ENCODE data around the gene CDH5.

CDH5 gene

DNA sequence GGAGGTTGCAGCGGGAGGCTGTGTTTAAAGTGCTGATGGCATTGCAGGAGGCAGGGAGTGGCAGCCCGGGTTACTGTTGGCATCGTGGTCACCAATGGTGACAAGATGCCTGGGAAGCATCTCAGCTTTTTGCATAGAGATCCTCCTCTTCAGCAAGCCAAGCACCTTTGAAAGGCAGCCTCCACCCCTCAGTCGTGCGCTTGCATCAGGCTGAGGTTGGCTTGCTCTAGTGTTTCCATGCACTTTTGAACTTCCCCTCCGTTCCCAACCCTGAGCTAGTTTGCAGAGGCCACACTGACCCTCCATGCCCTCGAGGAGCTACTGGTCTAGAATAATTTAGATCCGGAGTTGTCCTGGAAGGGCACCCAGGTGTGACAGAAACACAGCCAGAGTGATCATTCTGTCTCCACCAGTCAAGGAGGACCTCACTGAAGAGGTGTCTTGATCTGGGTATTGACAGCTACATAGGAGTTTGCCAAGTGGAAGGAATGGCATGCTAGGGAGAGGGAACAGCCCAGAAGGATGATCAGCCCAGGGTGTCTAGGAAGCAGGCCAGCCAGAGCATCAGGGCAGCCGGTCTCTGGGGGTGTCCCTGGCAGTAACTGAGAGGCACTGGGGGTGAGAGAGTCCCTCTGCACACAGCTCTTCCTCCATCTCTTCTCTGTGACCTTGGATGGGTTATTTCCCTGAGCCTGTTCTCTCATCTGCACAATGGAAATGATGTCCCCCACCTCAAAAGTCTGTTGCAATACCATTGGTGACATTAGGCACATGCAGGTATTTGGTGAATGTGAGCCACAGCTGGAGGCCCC lies 68.3 kb downstream of the CDH5 start:
- H3K4me1 ChIP-seq (ENCODE audit: insufficient read depth, poor library complexity, severe bottlenecking): peaks cover 3% of the 10 kb centered on the region
- H3K9me3 ChIP-seq (ENCODE audit: severe bottlenecking): no peaks in the 10 kb centered on the region
- DNase-seq (ENCODE audit: low spot score) (peak; percentile 32), ATAC-seq (ENCODE audit: low read depth) (no peak)
- H3K27ac ChIP-seq (ENCODE audit: poor library complexity, severe bottlenecking): no peak overlapping the region
- no peak overlapping the region for H3K4me3 ChIP-seq (ENCODE audit: severe bottlenecking)
- H3K36me3 ChIP-seq (ENCODE audit: low read depth): no peaks in the 10 kb centered on the region
- TF ChIP-seq, protein P1, sequence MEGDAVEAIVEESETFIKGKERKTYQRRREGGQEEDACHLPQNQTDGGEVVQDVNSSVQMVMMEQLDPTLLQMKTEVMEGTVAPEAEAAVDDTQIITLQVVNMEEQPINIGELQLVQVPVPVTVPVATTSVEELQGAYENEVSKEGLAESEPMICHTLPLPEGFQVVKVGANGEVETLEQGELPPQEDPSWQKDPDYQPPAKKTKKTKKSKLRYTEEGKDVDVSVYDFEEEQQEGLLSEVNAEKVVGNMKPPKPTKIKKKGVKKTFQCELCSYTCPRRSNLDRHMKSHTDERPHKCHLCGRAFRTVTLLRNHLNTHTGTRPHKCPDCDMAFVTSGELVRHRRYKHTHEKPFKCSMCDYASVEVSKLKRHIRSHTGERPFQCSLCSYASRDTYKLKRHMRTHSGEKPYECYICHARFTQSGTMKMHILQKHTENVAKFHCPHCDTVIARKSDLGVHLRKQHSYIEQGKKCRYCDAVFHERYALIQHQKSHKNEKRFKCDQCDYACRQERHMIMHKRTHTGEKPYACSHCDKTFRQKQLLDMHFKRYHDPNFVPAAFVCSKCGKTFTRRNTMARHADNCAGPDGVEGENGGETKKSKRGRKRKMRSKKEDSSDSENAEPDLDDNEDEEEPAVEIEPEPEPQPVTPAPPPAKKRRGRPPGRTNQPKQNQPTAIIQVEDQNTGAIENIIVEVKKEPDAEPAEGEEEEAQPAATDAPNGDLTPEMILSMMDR (IDR thresholded peaks at IDR 0.05; ENCODE audit: poor library complexity, severe bottlenecking): no peak
- H3K27me3 ChIP-seq (ENCODE audit: insufficient read depth, poor library complexity, severe bottlenecking): no peaks in the 10 kb centered on the region

DNA sequence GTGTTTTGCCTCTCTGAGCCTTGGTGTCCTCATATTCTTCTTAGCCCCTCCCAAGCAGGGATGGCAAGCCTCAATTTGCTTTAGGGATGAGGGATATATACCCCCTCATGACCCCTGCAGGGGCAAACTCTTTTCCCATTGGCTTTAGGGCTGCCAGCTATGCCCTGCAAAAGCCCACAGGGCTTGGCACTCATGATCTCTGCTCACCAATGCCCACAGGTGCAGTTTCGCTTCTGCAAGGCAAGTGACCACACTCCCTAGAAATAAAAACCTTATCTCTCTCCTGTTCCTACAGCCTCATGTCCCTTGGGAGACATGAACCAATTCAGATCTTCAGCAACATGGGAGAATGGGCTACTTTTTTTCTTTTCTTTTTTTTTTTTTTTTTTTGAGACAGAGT lies 69.4 kb downstream of the CDH5 start:
- TF ChIP-seq, protein P1 (IDR thresholded peaks at IDR 0.05; ENCODE audit: poor library complexity, severe bottlenecking): no peak
- no peak for DNase-seq (ENCODE audit: low spot score)
- no peak for ATAC-seq (ENCODE audit: low read depth)
- Histone ChIP-seq H3K36me3 (ENCODE audit: low read depth) (no peaks in the 10 kb centered on the region), H3K9me3 (ENCODE audit: severe bottlenecking) (no peaks in the 10 kb centered on the region), H3K4me3 (ENCODE audit: severe bottlenecking) (no peak overlapping the region), H3K4me1 (ENCODE audit: insufficient read depth, poor library complexity, severe bottlenecking) (peaks cover 3% of the 10 kb centered on the region), H3K27me3 (ENCODE audit: insufficient read depth, poor library complexity, severe bottlenecking) (no peaks in the 10 kb centered on the region), H3K27ac (ENCODE audit: poor library complexity, severe bottlenecking) (no peak overlapping the region)

DNA sequence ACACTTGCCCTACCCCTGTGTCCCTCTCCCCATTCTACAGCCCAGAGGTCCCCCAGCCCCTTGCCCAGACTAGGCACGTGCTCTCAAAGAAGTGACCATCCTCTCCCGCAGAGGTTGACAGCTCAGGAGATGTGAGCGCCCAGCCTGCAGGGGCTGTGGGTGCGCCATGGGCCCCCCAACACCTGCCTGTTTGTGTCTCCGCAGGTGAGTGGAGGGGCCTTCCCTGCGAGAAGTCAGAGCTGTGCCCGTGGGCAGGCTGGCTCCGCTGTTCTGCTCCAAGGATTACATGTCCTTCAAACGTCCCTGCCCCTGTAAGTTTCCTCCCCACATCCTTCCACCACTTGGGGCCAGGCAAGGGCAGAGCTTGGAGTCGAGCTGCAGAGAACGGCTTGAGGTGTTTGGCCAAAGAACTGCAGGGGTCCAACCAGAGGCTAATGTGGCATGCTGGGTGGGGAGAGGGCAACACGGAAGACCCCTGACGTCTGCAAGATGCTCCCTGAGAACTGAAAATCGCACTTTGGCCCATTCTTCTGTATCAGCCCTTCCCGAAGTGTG lies 71.0 kb downstream of the CDH5 start:
- no peak overlapping the region for H3K4me3 ChIP-seq (ENCODE audit: severe bottlenecking)
- no peak for ATAC-seq (ENCODE audit: low read depth)
- H3K27me3 ChIP-seq (ENCODE audit: insufficient read depth, poor library complexity, severe bottlenecking): no peaks in the 10 kb centered on the region
- no peaks in the 10 kb centered on the region for H3K36me3 ChIP-seq (ENCODE audit: low read depth)
- H3K4me1 ChIP-seq (ENCODE audit: insufficient read depth, poor library complexity, severe bottlenecking): peaks cover 10% of the 10 kb centered on the region
- no peaks in the 10 kb centered on the region for H3K9me3 ChIP-seq (ENCODE audit: severe bottlenecking)
- H3K27ac ChIP-seq (ENCODE audit: poor library complexity, severe bottlenecking): no peak overlapping the region
- no peak for DNase-seq (ENCODE audit: low spot score)
- TF ChIP-seq, protein P1 (IDR thresholded peaks at IDR 0.05; ENCODE audit: poor library complexity, severe bottlenecking): no peak

DNA sequence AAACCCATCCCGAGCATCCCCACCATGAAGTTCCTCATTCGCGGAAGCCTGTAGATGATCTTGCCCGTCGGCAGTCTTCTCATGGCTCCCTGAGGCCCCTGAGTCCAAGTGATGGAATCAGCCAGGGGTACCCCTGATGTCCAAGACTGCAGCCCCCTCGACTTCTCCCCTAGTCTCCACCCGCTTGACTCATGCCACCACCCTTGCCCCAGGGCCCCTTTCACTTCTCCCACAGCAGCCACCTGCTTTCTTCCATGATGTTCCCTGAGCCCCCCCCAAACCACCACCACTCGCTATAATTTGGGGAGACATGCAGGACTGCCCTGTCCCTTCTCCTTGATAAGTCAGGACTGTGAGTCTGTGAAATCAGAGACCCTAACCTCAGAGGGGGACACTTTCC lies 72.0 kb downstream of the CDH5 start:
- ATAC-seq (ENCODE audit: low read depth): no peak
- TF ChIP-seq, protein P1 (IDR thresholded peaks at IDR 0.05; ENCODE audit: poor library complexity, severe bottlenecking): no peak
- Histone ChIP-seq H3K9me3 (ENCODE audit: severe bottlenecking) (no peaks in the 10 kb centered on the region), H3K27ac (ENCODE audit: poor library complexity, severe bottlenecking) (no peak overlapping the region), H3K4me3 (ENCODE audit: severe bottlenecking) (no peak overlapping the region), H3K36me3 (ENCODE audit: low read depth) (no peaks in the 10 kb centered on the region), H3K4me1 (ENCODE audit: insufficient read depth, poor library complexity, severe bottlenecking) (peaks cover 10% of the 10 kb centered on the region), H3K27me3 (ENCODE audit: insufficient read depth, poor library complexity, severe bottlenecking) (no peaks in the 10 kb centered on the region)
- DNase-seq (ENCODE audit: low spot score): no peak
